HG02973 (cell line): ENCODE measurements around the gene CFB.
"Not testable (repeated sequence)": the region's sequence is repeated elsewhere in the genome, so short reads cannot be mapped to it uniquely, and the experiment has no call there.

Experiments used
- ATAC-seq: cut with Tn5 transposase; IDR thresholded peaks from one replicate; pipeline ENCODE4 v1.9.1; 2021; ENCODE audit warnings: moderate library complexity; ENCODE audit not compliant: unreplicated experiment

The CFB gene

GRCh38 chr6:31969712-31970603, 24.1 kb downstream of the CFB start:
- ATAC-seq: no peak

GRCh38 chr6:31970604-31971271, 24.8 kb downstream of the CFB start:
- ATAC-seq: no peak

- ATAC-seq: no peak
These were observed 25.5 kb downstream of the CFB start for GRCh38 chr6:31971279-31971992.

GRCh38 chr6:31971993-31972708, 26.3 kb downstream of the CFB start, which contains the start of gene DXO:
TSS of gene DXO (minus strand) at chr6:31972138. CDS start at chr6:31971675, 463 bp downstream.
- ATAC-seq: peak; percentile 71

GRCh38 chr6:31972709-31973350, 26.9 kb downstream of the CFB start:
- no peak for ATAC-seq

- ATAC-seq: not testable (repeated sequence)
These were observed 30.2 kb downstream of the CFB start for GRCh38 chr6:31976065-31976464.

GRCh38 chr6:31977816-31978431, 32.0 kb downstream of the CFB start:
- ATAC-seq: no peak

- ATAC-seq: no peak
These were observed 32.9 kb downstream of the CFB start for GRCh38 chr6:31978831-31979230.

GRCh38 chr6:31979238-31979898, 33.5 kb downstream of the CFB start:
- no peak for ATAC-seq

GRCh38 chr6:31980195-31980876, 34.4 kb downstream of the CFB start:
- not testable (repeated sequence) for ATAC-seq

- not testable (repeated sequence) for ATAC-seq
These were observed 35.1 kb downstream of the CFB start for GRCh38 chr6:31980998-31981397.

GRCh38 chr6:31981744-31982143, 35.8 kb downstream of the CFB start, which contains the start of gene C4A:
TSS of gene C4A (plus strand) at chr6:31982057. CDS start at chr6:31982108, 51 bp downstream.
- ATAC-seq: not testable (repeated sequence)

GRCh38 chr6:31989363-31989762, 43.5 kb downstream of the CFB start:
- ATAC-seq: not testable (repeated sequence)

GRCh38 chr6:31994421-31994820, 48.5 kb downstream of the CFB start:
- ATAC-seq: not testable (repeated sequence)

GRCh38 chr6:31996385-31996784, 50.5 kb downstream of the CFB start:
- ATAC-seq: not testable (repeated sequence)
